ENCODE data around the gene KIF26B.

KIF26B gene

GRCh38 chr1:245337829-245338484 is 183.2 kb downstream of the KIF26B start:
- H3K4me3 ChIP-seq (ENCODE audit: low read depth in 1 of 2, low read length in 2 of 2): no peak overlapping the region

GRCh38 chr1:245338485-245338877 is 183.7 kb downstream of the KIF26B start:
- no peak for TF ChIP-seq CTCF (IDR thresholded peaks at IDR 0.05; ENCODE audit: borderline replicate concordance, extremely low read depth, low read length, poor library complexity, severe bottlenecking)
- no peak for TF ChIP-seq EZH2 (IDR thresholded peaks at IDR 0.05; ENCODE audit: borderline replicate concordance, low read depth, low read length, severe bottlenecking)
- H3K4me2 ChIP-seq (ENCODE audit: insufficient read depth, low read length): no peak overlapping the region
- no peaks in the 10 kb centered on the region for H3K27me3 ChIP-seq (ENCODE audit: insufficient read depth, low read length, poor library complexity)
- ATAC-seq (ENCODE audit: insufficient read depth, low read depth) (no peak), DNase-seq (no peak)
- no peak overlapping the region for H2AFZ ChIP-seq (ENCODE audit: low read depth, low read length)
- no peak overlapping the region for H3K9ac ChIP-seq (ENCODE audit: low read depth, low read length)
- H3K9me3 ChIP-seq (ENCODE audit: insufficient read depth, low read length, severe bottlenecking): no peaks in the 10 kb centered on the region
- H4K20me1 ChIP-seq (ENCODE audit: insufficient read depth, low read length): no peaks in the 10 kb centered on the region
- H3K79me2 ChIP-seq (ENCODE audit: insufficient read depth, low read length): no peaks in the 10 kb centered on the region
- no peaks in the 10 kb centered on the region for H3K36me3 ChIP-seq (ENCODE audit: insufficient read depth, low read length)
- H3K4me1 ChIP-seq (ENCODE audit: insufficient read depth, low read length): no peaks in the 10 kb centered on the region
- no peak overlapping the region for H3K27ac ChIP-seq (ENCODE audit: low read length)
- H3K4me3 ChIP-seq (ENCODE audit: low read depth in 1 of 2, low read length in 2 of 2): no peak overlapping the region

More at GRCh38 chr1:245337829-245338484, 183.2 kb downstream of the KIF26B start:
- no peak overlapping the region for H3K27ac ChIP-seq (ENCODE audit: low read length)
- no peaks in the 10 kb centered on the region for H3K27me3 ChIP-seq (ENCODE audit: insufficient read depth, low read length, poor library complexity)
- no peak overlapping the region for H3K4me2 ChIP-seq (ENCODE audit: insufficient read depth, low read length)
- no peak for ATAC-seq (ENCODE audit: insufficient read depth, low read depth)
- no peaks in the 10 kb centered on the region for H3K4me1 ChIP-seq (ENCODE audit: insufficient read depth, low read length)
- H2AFZ ChIP-seq (ENCODE audit: low read depth, low read length): no peak overlapping the region
- H4K20me1 ChIP-seq (ENCODE audit: insufficient read depth, low read length): no peaks in the 10 kb centered on the region
- TF ChIP-seq CTCF (IDR thresholded peaks at IDR 0.05; ENCODE audit: borderline replicate concordance, extremely low read depth, low read length, poor library complexity, severe bottlenecking): no peak
- TF ChIP-seq EZH2 (IDR thresholded peaks at IDR 0.05; ENCODE audit: borderline replicate concordance, low read depth, low read length, severe bottlenecking): no peak
- H3K36me3 ChIP-seq (ENCODE audit: insufficient read depth, low read length): no peaks in the 10 kb centered on the region
- H3K9me3 ChIP-seq (ENCODE audit: insufficient read depth, low read length, severe bottlenecking): no peaks in the 10 kb centered on the region
- H3K9ac ChIP-seq (ENCODE audit: low read depth, low read length): no peak overlapping the region
- no peaks in the 10 kb centered on the region for H3K79me2 ChIP-seq (ENCODE audit: insufficient read depth, low read length)
- no peak for DNase-seq

GRCh38 chr1:245341743-245342142 is 187.0 kb downstream of the KIF26B start:
- ATAC-seq (ENCODE audit: insufficient read depth, low read depth) (peak; percentile 53; the same call in 1 of the 3 replicates), DNase-seq (peak; percentile 15)
- H3K9me3 ChIP-seq (ENCODE audit: insufficient read depth, low read length, severe bottlenecking): no peaks in the 10 kb centered on the region
- H3K79me2 ChIP-seq (ENCODE audit: insufficient read depth, low read length): no peaks in the 10 kb centered on the region
- no peak overlapping the region for H3K27ac ChIP-seq (ENCODE audit: low read length)
- H3K27me3 ChIP-seq (ENCODE audit: insufficient read depth, low read length, poor library complexity): no peaks in the 10 kb centered on the region
- H4K20me1 ChIP-seq (ENCODE audit: insufficient read depth, low read length): no peaks in the 10 kb centered on the region
- H3K4me1 ChIP-seq (ENCODE audit: insufficient read depth, low read length): no peaks in the 10 kb centered on the region
- no peak overlapping the region for H3K9ac ChIP-seq (ENCODE audit: low read depth, low read length)
- H3K4me2 ChIP-seq (ENCODE audit: insufficient read depth, low read length): no peak overlapping the region
- H3K4me3 ChIP-seq (ENCODE audit: low read depth in 1 of 2, low read length in 2 of 2): no peak overlapping the region
- no peaks in the 10 kb centered on the region for H3K36me3 ChIP-seq (ENCODE audit: insufficient read depth, low read length)
- H2AFZ ChIP-seq (ENCODE audit: low read depth, low read length): no peak overlapping the region
- TF ChIP-seq EZH2 (IDR thresholded peaks at IDR 0.05; ENCODE audit: borderline replicate concordance, low read depth, low read length, severe bottlenecking): no peak
- TF ChIP-seq CTCF (IDR thresholded peaks at IDR 0.05; ENCODE audit: borderline replicate concordance, extremely low read depth, low read length, poor library complexity, severe bottlenecking): no peak

Data from DND-41 (cell line).